Endodermal cell (in vitro differentiated cells): ENCODE data around the gene ARL15. TPM values are rescaled to one million over a fixed set of nuclear protein-coding genes. Genes with fewer than 3 reads are reported as not detected.

Source experiments
- DNase-seq: peaks from one replicate; pipeline ENCODE4 v3.0.0-alpha.2; 2017
- H3K27ac ChIP-seq: 2 replicates; pipeline ENCODE4 v1.5.1; 2013; ENCODE audit warnings: mild to moderate bottlenecking, low read depth, low read length, moderate library complexity
- H3K27me3 ChIP-seq: 2 replicates; pipeline ENCODE4 v1.6.1; 2013; ENCODE audit warnings: mild to moderate bottlenecking, low read length, moderate library complexity; ENCODE audit not compliant: insufficient read depth, control insufficient read depth, poor library complexity, severe bottlenecking
- H3K36me3 ChIP-seq: 2 replicates; pipeline ENCODE4 v1.7.0; 2013; ENCODE audit warnings: mild to moderate bottlenecking, low read length, moderate library complexity; ENCODE audit not compliant: control insufficient read depth, insufficient read depth
- H3K4me1 ChIP-seq: one replicate; pipeline ENCODE4 v1.7.0; 2013; ENCODE audit warnings: low read length; ENCODE audit not compliant: control insufficient read depth, insufficient read depth
- H3K4me3 ChIP-seq: 2 replicates; pipeline ENCODE4 v1.5.1; 2013; ENCODE audit warnings: mild to moderate bottlenecking, low read length, moderate library complexity
- H3K9ac ChIP-seq: 2 replicates; pipeline ENCODE4 v1.6.1; 2013; ENCODE audit warnings: mild to moderate bottlenecking, low read length, moderate library complexity; ENCODE audit not compliant: poor library complexity, severe bottlenecking; ENCODE audit errors: extremely low read depth
- H3K9me3 ChIP-seq: 2 replicates; pipeline ENCODE4 v1.6.1; 2013; ENCODE audit warnings: mild to moderate bottlenecking, low read length, moderate library complexity; ENCODE audit not compliant: control insufficient read depth
- H3K27ac Mint-ChIP-seq: 2 replicates; pipeline ENCODE4 v1.8.0; 2020; ENCODE audit warnings: mixed read lengths
- H3K27me3 Mint-ChIP-seq: 2 replicates; pipeline ENCODE4 v1.8.0; 2021; ENCODE audit warnings: mild to moderate bottlenecking, mixed read lengths; ENCODE audit not compliant: insufficient read depth
- H3K36me3 Mint-ChIP-seq: 2 replicates; pipeline ENCODE4 v1.8.0; 2020; ENCODE audit warnings: low read depth, mixed read lengths
- H3K4me1 Mint-ChIP-seq: 2 replicates; pipeline ENCODE4 v1.8.0; 2020; ENCODE audit warnings: mixed read lengths
- H3K4me3 Mint-ChIP-seq: 2 replicates; pipeline ENCODE4 v1.8.0; 2020; ENCODE audit warnings: mild to moderate bottlenecking, moderate library complexity, mixed read lengths
- H3K9me3 Mint-ChIP-seq: 2 replicates; pipeline ENCODE4 v1.8.0; 2020; ENCODE audit warnings: mild to moderate bottlenecking, mixed read lengths
- CTCF ChIP-seq: fragments of 200-600 bp; sonication (generic); conservative IDR thresholded peaks from 2 replicates; pipeline ENCODE4 v1.5.0; 2021; ENCODE audit warnings: antibody characterized with exemption, mild to moderate bottlenecking
- WGBS, 2 experiments: methylation state at CpG; one replicate each; pipeline versions ENCODE4 v1.1.5 to v1.1.7; 2013; ENCODE audit warnings: missing lambda C conversion rate in 2 of 2, mixed read lengths in 1 of 2; ENCODE audit not compliant: insufficient coverage in 1 of 2, insufficient read length in 1 of 2; 5-methylcytosine and 5-hydroxymethylcytosine counted together
- total RNA-seq, 2 donors: library from RNA; stranded (reverse); fragmentation: NEBNext Ultra II Directional in 1 of 2; extraction: Animal tissue kit (Norgen Biotek cat#: 25700) in 1 of 2; gene quantifications; 2 replicates in 1 of 2; 3 replicates in 1 of 2; pipeline ENCODE4 v1.2.1, GENCODE V29; 2021

ARL15 gene
- total RNA-seq, 2 donors from 2014 or later: 23.3 to 24.0 TPM

DNA sequence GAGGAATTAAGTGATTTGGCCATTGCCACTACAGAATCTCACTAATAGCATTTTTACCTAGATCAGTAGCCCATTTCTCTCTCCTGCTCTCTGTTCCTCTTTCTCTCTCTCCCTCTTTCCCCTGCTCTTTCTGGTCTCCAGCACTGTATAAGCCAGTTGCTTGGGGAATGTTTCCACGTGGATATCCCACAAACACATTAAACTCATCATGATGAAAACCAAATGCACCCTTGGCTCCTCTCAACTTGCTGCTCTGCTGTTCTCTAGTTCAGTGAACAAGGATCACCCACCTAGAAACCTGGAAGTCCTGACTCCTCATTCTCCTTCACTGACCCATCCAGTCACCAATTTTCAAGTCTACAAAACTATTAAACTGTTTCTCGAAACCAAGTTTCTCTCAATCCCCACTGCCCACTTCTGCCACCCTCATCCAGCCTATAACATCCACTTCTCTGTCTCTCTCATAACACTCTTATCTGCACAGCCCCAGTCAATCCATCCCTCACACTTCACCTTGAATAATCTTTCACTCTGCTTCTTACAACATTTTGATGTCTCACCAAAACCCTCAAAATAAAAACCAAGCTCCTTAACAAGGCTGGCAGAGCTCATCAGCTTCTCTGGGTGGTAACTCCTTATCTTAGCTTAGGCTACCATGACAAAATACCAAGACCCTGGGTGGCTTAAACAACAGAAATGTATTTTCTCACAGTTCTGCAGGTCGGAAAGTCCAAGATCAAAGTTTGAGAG, 79.3 kb downstream of the ARL15 start:
- no peak for TF ChIP-seq CTCF
- H3K27ac ChIP-seq: no peak overlapping the region
- H3K27me3 ChIP-seq: no peaks in the 10 kb centered on the region
- H3K36me3 Mint-ChIP-seq: no peaks in the 10 kb centered on the region
- H3K9me3 ChIP-seq: no peaks in the 10 kb centered on the region
- H3K4me3 Mint-ChIP-seq: no peak overlapping the region
- no peak overlapping the region for H3K9ac ChIP-seq
- no peaks in the 10 kb centered on the region for H3K27me3 Mint-ChIP-seq
- H3K27ac Mint-ChIP-seq: no peak overlapping the region
- 79 to 86% methylated on average over 3 of the region's 3 CpGs for WGBS, 2 experiments
- H3K9me3 Mint-ChIP-seq: no peaks in the 10 kb centered on the region
- no peaks in the 10 kb centered on the region for H3K36me3 ChIP-seq
- H3K4me3 ChIP-seq: no peak overlapping the region
- no peaks in the 10 kb centered on the region for H3K4me1 ChIP-seq
- DNase-seq: no peak
- peaks cover 12% of the 10 kb centered on the region for H3K4me1 Mint-ChIP-seq

GRCh38 chr5:54229041-54229780, 81.2 kb downstream of the ARL15 start:
- Histone ChIP-seq H3K4me1 (no peaks in the 10 kb centered on the region), H3K9me3 (peaks cover 15% of the 10 kb centered on the region), H3K9ac (no peak overlapping the region), H3K36me3 (no peaks in the 10 kb centered on the region), H3K27ac (no peak overlapping the region), H3K4me3 (no peak overlapping the region), H3K27me3 (no peaks in the 10 kb centered on the region)
- no peaks in the 10 kb centered on the region for H3K36me3 Mint-ChIP-seq
- 47 to 83% methylated on average over 3 to 6 of the region's 6 CpGs for WGBS, 2 experiments
- peaks cover 4% of the 10 kb centered on the region for H3K9me3 Mint-ChIP-seq
- H3K27me3 Mint-ChIP-seq: no peaks in the 10 kb centered on the region
- peak; percentile 90 for DNase-seq
- peaks cover 13% of the 10 kb centered on the region for H3K4me1 Mint-ChIP-seq
- no peak overlapping the region for H3K4me3 Mint-ChIP-seq
- no peak overlapping the region for H3K27ac Mint-ChIP-seq
- peak; percentile 96 for TF ChIP-seq CTCF

- peaks cover 17% of the 10 kb centered on the region for H3K9me3 ChIP-seq
- Mint-ChIP-seq H3K4me1 (peaks cover 13% of the 10 kb centered on the region), H3K36me3 (no peaks in the 10 kb centered on the region), H3K27ac (no peak overlapping the region), H3K4me3 (no peak overlapping the region), H3K9me3 (peaks cover 4% of the 10 kb centered on the region), H3K27me3 (no peaks in the 10 kb centered on the region)
- 94% methylated on average over 1 of the region's 1 CpG; no CpG with 5 or more reads in 1 of the 2 experiments for WGBS, 2 experiments
- H3K4me1 ChIP-seq: no peaks in the 10 kb centered on the region
- H3K27ac ChIP-seq: no peak overlapping the region
- H3K27me3 ChIP-seq: no peaks in the 10 kb centered on the region
- no peak overlapping the region for H3K9ac ChIP-seq
- no peak for TF ChIP-seq CTCF
- no peaks in the 10 kb centered on the region for H3K36me3 ChIP-seq
- no peak for DNase-seq
- no peak overlapping the region for H3K4me3 ChIP-seq
These were observed 82.6 kb downstream of the ARL15 start for GRCh38 chr5:54227759-54228158.
